PFSK-1 (cell line): ENCODE measurements around the gene PRKN.

Experiments
- FOXP2 ChIP-seq: optimal IDR thresholded peaks from 2 replicates; pipeline ENCODE3; 2011; ENCODE audit warnings: borderline replicate concordance, control low read depth, inconsistent platforms; ENCODE audit not compliant: insufficient read depth; ENCODE audit errors: extremely low read length, extremely low read depth
- POLR2AphosphoS5 ChIP-seq: IDR thresholded peaks from 2 replicates; pipeline ENCODE4 v1.6.1; 2012; ENCODE audit warnings: low read depth, mild to moderate bottlenecking, control low read depth, low read length, moderate library complexity
- REST ChIP-seq, 2 experiments: IDR thresholded peaks; 2 replicates each; pipeline versions ENCODE4 v1.6.1 to v1.8.0; 2011 to 2012; ENCODE audit warnings: low read depth in 2 of 2, low read length in 2 of 2, control low read depth in 1 of 2, inconsistent platforms in 1 of 2, mild to moderate bottlenecking in 1 of 2, moderate library complexity in 1 of 2; ENCODE audit not compliant: insufficient read depth in 1 of 2
- SIN3A ChIP-seq: IDR thresholded peaks from 2 replicates; pipeline ENCODE4 v1.6.1; 2012; ENCODE audit warnings: mild to moderate bottlenecking, low read length, moderate library complexity, borderline replicate concordance; ENCODE audit not compliant: insufficient read depth
- TAF1 ChIP-seq: IDR thresholded peaks from 2 replicates; pipeline ENCODE4 v1.6.1; 2012; ENCODE audit warnings: low read length, control low read depth, borderline replicate concordance; ENCODE audit not compliant: insufficient read depth

The PRKN gene

DNA sequence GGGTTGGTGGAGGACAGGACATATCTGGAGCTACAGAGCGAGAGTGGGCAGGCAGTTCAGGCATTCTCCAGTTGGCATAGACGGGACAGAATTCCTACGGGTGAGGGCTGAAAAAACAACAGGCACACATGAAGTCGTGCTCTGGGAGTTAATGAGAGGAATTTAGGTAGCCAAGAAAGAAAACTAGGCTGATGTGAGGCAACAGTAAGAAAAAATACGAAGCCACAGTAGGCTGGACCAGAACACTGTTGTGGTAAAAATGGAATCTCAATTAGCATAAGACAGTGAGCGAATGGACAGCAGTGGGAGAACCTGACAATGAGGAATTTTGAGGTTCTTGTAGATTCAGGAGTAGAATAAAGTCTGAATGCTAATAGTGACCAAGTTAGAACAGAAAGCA, 965.6 kb downstream of the PRKN start:
- no peak for TF ChIP-seq TAF1
- no peak for TF ChIP-seq REST (IDR thresholded peaks at IDR 0.05; ENCODE audit: insufficient read depth in 1 of 2, low read depth in 2 of 2, low read length in 2 of 2)
- no peak for TF ChIP-seq FOXP2
- TF ChIP-seq POLR2AphosphoS5 = no peak
- no peak for TF ChIP-seq SIN3A

- TF ChIP-seq FOXP2 = no peak
- TF ChIP-seq REST (IDR thresholded peaks at IDR 0.05; ENCODE audit: insufficient read depth in 1 of 2, low read depth in 2 of 2, low read length in 2 of 2) = no peak
- no peak for TF ChIP-seq SIN3A
- no peak for TF ChIP-seq TAF1
These were observed 972.5 kb downstream of the PRKN start for GRCh38 chr6:161755080-161755479.

DNA sequence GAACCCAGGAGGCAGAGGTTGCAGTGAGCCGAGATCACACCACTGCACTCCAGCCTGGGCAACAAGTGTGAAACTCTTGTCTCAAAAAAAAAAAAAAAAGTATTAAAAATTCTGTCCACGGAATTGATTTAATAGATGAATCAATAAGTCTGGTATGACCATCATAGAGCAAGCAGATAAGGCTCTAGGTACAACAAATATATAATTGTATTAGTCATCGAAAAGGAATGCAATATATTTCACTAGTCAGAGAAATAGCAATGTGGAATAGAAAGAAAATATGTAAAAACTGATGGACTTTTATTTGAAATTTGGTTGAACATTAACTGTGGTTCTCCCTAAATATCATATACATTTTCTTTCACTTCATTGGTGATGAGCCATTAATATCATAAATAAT, 976.9 kb downstream of the PRKN start:
- no peak for TF ChIP-seq TAF1
- TF ChIP-seq REST (IDR thresholded peaks at IDR 0.05; ENCODE audit: insufficient read depth in 1 of 2, low read depth in 2 of 2, low read length in 2 of 2) = no peak
- no peak for TF ChIP-seq FOXP2
- TF ChIP-seq POLR2AphosphoS5 = no peak
- no peak for TF ChIP-seq SIN3A

DNA sequence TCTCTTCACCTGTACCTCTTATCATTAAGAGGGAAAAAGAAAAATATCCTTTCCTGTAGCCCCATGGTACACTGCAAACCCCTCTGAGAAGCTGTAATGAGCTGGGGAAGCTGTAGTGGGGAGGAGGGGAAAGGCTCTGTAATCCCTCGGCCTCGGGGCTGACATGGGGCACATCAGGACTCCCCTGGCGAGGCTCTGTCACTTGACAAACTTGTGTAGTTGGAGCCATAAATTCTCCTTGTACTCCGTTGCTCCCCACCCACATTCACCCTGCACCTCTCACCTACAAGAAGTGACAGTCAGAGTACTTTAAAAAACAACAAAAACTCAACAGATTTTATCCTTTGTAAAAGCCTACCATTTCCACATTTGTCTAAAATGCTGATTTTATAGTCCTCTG, 978.0 kb downstream of the PRKN start:
- TF ChIP-seq TAF1 (no peak), POLR2AphosphoS5 (no peak), REST (IDR thresholded peaks at IDR 0.05; ENCODE audit: insufficient read depth in 1 of 2, low read depth in 2 of 2, low read length in 2 of 2) (no peak), FOXP2 (no peak), SIN3A (no peak)
